Renal cortex interstitium (tissue), 15 donors: ENCODE measurements around the gene TMEM179. TPM values are rescaled to one million over a fixed set of nuclear protein-coding genes. Genes with fewer than 3 reads are reported as not detected.
"Not testable (repeated sequence)": the region's sequence is repeated elsewhere in the genome, so short reads cannot be mapped to it uniquely, and the experiment has no call there.

ENCODE experiments used
- DNase-seq, 11 donors: peaks; one replicate each; pipeline ENCODE4 v3.0.0-alpha.2; 2013; ENCODE audit warnings: low read depth in 9 of 11, low spot score in 4 of 11; ENCODE audit errors: extremely low read depth in 1 of 11
- long read RNA-seq, 16 experiments: transcript quantifications; one replicate each; lab custom pipeline, GENCODE V29; 2026
- polyA plus RNA-seq, 3 donors: library from polyadenylated mRNA; unstranded; fragments of 120-200 nt; gene quantifications; one replicate each; pipeline ENCODE4 v1.2.1, GENCODE V29; 2013; ENCODE audit not compliant: insufficient read length in 3 of 3

TMEM179 gene
- under 1 TPM; 0.56 to 0.90 (median 0.82) TPM for polyA plus RNA-seq
- long read RNA-seq, donor 1, partial matches to known transcripts: 0 of 1 reads
- long read RNA-seq, donor 1, other reads (novel, unspliced or antisense): 0 of 1 reads
- long read RNA-seq, donor 2: 0 reads
- long read RNA-seq, donor 3: 0 reads
- long read RNA-seq, donor 4: 0 reads
- long read RNA-seq, donor 5: 0 reads
- long read RNA-seq, donor 6: 0 reads
- long read RNA-seq, donor 7, partial matches to known transcripts: 0 of 3 reads
- long read RNA-seq, donor 7, other reads (novel, unspliced or antisense): 0 of 3 reads
- long read RNA-seq, donor 8: 0 reads
- long read RNA-seq, donor 9, partial matches to known transcripts: 0 of 1 reads
- long read RNA-seq, donor 9, other reads (novel, unspliced or antisense): 0 of 1 reads
- long read RNA-seq, donor 10, partial matches to known transcripts: 0 of 1 reads
- long read RNA-seq, donor 10, other reads (novel, unspliced or antisense): 0 of 1 reads
- long read RNA-seq, donor 11, partial matches to known transcripts: 0 of 1 reads
- long read RNA-seq, donor 11, other reads (novel, unspliced or antisense): 0 of 1 reads
- long read RNA-seq, donor 12: 0 reads
- long read RNA-seq, donor 13: 0 reads
- long read RNA-seq, donor 14, partial matches to known transcripts: 0 of 2 reads
- long read RNA-seq, donor 14, other reads (novel, unspliced or antisense): 0 of 2 reads
- long read RNA-seq, donor 15: 0 reads
- long read RNA-seq, donor 16, partial matches to known transcripts: 0 of 3 reads
- long read RNA-seq, donor 16, other reads (novel, unspliced or antisense): 0 of 3 reads

DNA sequence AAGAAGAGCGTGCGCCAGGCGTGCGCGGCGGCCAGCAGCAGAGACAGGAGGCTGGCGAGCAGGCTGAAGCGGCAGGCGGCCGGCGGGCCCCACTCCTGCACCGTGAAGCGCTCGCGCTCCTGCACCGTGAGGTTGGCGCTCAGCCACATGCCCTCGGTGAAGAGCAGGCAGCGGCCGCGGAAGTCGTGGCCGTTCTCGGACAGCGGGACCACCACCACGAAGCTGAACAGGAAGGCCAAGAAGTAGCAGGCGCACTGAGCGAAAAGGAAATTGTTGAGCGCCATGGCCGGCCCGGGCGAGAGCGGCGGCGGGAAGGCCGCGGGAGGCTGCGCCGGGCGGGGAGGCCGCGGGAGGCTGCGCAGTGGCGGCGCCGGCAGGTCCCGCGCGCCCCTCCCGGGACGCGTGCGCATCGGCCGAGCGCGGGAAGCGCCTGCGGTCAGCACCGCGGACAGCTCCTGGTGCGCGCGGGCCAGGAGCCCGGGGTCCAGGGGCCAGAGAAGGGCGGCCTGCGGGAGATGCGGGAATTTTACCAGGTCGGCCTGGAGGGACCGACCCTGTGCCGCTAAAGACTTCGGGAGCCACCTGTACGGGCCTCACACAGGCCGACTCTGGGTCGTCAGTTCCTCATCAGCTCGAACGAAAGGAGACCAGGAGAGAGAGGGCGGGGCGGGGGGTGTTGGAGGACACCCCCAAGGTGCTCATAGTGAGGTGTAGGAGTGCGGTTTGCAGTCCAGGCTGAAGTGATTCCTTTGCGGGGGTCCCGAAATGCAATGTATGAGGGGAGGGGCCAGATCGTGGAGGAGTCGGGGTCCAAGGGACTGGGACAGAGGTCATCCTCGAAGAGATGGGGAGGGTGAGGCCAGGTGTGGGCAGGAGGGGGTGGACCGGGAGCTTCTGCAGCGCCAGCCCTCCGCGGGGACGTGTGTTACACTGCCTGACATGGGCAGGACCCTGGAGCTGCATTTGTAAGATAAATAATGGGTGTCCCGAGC lies at the start of gene TMEM179:
TSS of gene TMEM179 (minus strand) at position 315 of the 992 bp plus-strand sequence. CDS start at position 284, 31 bp downstream.
- peak in 10 of 11 donors; percentile 38 to 77 (median 49) for DNase-seq

- no peak for DNase-seq
Observed at GRCh38 chr14:104654119-104654518, 49.5 kb upstream of the TMEM179 start.

DNA sequence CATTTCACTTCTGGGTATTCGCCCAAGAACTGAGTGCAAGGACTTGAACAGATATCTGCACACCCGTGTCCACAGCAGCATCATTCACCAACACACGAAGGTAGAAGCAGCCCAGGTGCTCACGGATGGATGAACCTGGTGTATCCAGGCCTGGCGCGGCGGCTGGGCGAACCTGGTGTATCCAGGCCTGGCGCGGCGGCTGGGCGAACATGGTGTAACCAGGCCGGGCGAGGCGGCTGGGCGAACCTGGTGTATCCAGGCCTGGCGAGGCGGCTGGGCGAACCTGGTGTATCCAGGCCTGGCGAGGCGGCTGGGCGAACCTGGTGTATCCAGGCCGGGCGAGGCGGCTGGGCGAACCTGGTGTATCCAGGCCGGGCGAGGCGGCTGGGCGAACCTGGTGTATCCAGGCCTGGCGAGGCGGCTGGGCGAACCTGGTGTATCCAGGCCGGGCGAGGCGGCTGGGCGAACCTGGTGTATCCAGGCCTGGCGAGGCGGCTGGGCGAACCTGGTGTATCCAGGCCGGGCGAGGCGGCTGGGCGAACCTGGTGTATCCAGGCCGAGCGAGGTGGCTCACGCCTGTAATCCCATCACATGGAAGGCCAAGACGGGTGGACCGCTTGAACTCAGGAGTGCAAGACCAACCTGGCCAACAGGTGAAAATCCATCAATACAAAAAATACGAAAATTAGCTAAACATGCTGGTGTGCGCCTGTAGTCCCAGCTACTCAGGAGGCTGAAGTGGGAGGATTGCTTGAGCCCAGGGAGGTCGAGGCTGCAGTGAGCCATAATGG lies 48.8 kb upstream of the TMEM179 start:
- DNase-seq: not testable (repeated sequence)

GRCh38 chr14:104652386-104652785 lies 47.8 kb upstream of the TMEM179 start:
- DNase-seq: no peak

DNA sequence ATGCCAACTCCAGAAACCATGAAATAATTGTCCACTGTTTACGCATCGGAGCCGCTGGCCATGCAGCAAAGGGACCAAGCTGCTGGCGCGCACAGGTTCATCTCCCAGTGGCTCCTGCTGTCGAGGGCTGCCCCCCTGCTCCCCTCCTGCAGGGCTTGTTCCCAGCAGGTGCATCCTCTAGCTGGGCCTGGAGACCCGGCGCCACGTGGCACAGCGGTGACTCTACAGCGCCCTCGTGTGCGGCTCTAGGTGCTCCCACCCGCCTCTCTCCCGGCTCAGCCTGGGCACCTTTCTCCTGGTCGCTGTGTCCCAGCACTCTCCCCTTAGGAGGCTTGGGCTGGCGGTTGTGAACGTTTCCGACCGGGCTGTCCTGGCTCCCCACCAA lies 47.3 kb upstream of the TMEM179 start:
- DNase-seq: no peak

DNA sequence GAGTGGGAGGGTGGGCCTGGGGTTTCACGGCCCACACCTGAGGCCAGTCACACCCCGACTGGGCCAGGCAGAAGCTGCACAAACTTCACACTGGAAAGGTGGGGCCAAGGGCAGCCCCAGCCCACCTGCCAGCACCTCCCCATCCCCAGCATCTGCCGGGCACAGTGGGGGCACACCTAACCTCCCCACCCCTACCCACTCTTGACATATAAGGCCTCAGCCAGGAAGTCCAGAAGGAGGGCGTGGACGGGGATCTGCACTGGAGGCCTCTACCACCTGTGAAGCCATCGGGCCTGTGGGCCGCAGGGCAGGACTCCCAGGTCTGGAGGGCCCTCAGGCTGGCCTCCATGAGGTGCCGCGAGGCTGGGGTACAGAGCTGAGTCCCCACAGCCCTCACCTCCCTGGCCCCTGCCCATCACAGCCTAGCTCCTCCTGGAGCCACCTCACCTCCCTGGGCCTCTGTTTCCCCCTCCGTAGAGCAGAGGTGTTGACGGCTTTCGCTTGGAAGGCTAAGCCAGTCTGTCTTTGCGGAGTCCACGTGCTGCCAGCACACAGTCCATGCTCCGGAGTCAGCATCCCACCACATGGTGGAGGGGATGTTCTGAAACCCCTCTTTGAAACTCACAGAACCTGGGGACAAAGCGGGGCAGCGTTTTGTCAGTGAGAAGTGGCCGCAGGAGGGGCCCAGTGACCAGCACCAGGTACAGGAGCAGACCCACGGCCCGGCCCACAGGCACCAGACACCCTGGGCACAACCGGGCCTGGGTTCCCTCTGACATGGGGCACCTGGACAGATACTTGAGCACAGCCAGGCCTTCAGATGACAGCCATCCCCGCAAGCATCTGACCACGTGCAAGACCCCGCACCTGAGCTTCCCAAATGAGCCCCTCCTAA lies 46.7 kb upstream of the TMEM179 start:
- no peak for DNase-seq

- peak in 10 of 11 donors; percentile 46 to 81 (median 62) for DNase-seq
Observed at GRCh38 chr14:104650057-104650980, 45.7 kb upstream of the TMEM179 start.

- no peak for DNase-seq
Observed at GRCh38 chr14:104647467-104648043, 43.0 kb upstream of the TMEM179 start.

DNA sequence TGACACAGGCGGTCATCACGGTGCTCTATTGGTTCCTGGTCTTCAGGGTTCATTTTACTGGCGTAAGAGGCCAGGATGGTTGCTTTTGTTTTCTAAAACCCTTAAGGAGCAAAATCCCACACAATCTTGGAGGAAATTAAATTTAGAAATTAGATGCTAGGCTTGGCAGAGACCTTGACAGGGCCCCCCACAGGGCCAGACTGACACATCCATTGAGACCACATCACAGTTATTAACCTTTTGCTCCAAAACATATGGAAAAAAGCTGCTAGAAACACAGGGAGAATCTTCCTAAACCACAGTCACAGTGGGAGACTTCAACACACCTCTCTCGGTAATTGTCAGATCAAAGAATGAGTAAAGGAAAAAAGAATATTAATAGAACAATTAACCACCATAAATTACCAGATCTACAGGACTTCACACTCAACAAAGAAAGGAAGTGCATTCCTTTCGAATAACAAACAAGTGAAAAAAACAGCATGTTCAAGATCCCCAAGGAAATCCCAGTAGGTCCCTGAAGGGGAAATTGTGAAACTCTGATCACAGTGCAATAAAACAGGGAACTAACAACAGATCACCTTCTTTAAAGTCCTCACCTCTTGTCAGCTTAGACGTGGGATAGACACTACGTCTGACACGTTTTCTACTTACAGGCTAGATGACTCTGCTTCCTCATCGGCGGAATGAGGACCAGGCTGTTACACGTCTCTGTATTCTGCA lies 40.2 kb upstream of the TMEM179 start:
- no peak for DNase-seq

- no peak for DNase-seq
Observed at GRCh38 chr14:104644091-104644635, 39.6 kb upstream of the TMEM179 start.

- DNase-seq: no peak
Observed at GRCh38 chr14:104643306-104643705, 38.7 kb upstream of the TMEM179 start.

DNA sequence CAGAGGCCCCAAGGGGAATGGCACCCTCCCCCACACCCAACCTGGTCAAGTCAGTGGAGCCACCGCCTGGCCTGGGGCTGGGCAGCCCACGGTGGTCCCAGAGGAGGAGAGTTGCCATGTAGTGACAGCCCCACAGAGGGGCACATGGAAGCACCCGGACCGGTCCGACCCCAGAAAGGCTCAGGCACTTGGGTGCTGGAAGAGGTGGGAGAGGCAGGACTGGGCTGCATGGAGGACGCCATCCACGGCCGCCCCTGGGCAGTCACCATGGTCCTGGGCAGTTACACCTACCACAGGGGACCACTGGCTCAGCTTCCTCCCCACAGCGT lies 37.9 kb upstream of the TMEM179 start:
- no peak for DNase-seq

DNA sequence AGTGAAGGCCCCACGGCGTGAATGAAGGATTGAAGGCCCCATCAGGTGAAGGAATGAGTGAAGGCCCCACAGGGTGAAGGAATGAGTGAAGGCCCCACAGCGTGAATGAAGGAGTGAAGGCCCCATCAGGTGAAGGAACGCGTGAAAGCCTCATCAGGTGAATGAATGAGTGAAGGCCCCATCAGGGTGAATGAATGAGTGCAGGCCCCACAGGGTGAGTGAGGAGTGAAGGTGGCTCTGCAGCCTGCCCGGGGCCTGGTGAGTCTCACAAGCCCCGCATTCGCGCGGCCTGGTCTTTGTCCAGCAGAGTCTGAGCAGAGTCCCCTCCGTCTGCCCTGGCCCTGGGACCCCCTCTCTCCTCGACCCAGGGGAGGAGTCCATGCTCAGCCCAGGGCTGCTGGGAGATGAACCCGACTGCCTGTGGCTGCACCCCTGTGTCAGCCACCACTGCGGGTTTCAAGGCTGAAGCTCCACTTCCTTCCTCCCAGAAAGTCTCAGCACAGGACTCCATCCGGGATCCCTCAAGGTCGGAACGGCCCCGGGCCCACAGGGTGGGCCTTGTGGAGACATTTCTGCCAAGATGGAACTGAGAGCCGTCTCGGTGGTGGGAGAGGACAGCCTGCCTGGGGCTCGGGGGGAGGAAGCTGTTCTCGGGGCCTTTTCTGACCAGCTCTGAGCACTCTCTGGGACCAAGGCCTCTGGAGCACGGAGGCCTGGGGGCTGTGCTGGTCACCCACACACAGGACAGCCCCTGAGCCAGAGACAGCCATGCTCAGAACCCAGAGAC lies 37.4 kb upstream of the TMEM179 start:
- DNase-seq: no peak

- DNase-seq: no peak
Observed at GRCh38 chr14:104640681-104641080, 36.1 kb upstream of the TMEM179 start.
